CD8-positive, alpha-beta memory T cell (primary cell): Measurements from ENCODE around the gene ZC3HAV1L. TPM values are rescaled to one million over a fixed set of nuclear protein-coding genes. Genes with fewer than 3 reads are reported as not detected.
"Not testable (repeated sequence)": the region's sequence is repeated elsewhere in the genome, so short reads cannot be mapped to it uniquely, and the experiment has no call there.

Experiments
- CTCF ChIA-PET: fragments of 350-600 bp; sonication (Branson Sonifier 250); formaldehyde crosslinking; loops from one replicate; lab custom pipeline; 2021; ENCODE audit warnings: antibody characterized with exemption; lab: Charles Lee
- POLR2A ChIA-PET: fragments of 350-600 bp; sonication (Branson Sonifier 250); formaldehyde crosslinking; loops from one replicate; lab custom pipeline; 2021; ENCODE audit warnings: antibody characterized with exemption; lab: Charles Lee
- DNase-seq, 5 donors: peaks; one replicate each; pipeline versions ENCODE4 v3.0.0 to v3.0.0-alpha.2; 2020 to 2022; ENCODE audit warnings: mixed read lengths in 1 of 5
- H3K27ac ChIP-seq: one replicate; pipeline ENCODE4 v1.7.0; 2013; ENCODE audit warnings: low read depth, mild to moderate bottlenecking, low read length, moderate library complexity
- H3K27me3 ChIP-seq: 2 replicates; pipeline ENCODE4 v1.7.0; 2013; ENCODE audit warnings: low read length, mild to moderate bottlenecking; ENCODE audit not compliant: insufficient read depth, poor library complexity, severe bottlenecking
- H3K36me3 ChIP-seq: 2 replicates; pipeline ENCODE4 v1.7.0; 2013; ENCODE audit warnings: mild to moderate bottlenecking, low read length, moderate library complexity; ENCODE audit not compliant: insufficient read depth
- H3K4me1 ChIP-seq: 2 replicates; pipeline ENCODE4 v1.7.0; 2013; ENCODE audit warnings: mild to moderate bottlenecking, low read length, moderate library complexity; ENCODE audit not compliant: insufficient read depth
- H3K4me3 ChIP-seq: 2 replicates; pipeline ENCODE4 v1.7.0; 2013; ENCODE audit warnings: mild to moderate bottlenecking, low read length
- H3K9me3 ChIP-seq: 2 replicates; pipeline ENCODE4 v1.7.0; 2013; ENCODE audit warnings: mild to moderate bottlenecking, low read length
- H3K27ac Mint-ChIP-seq, 8 donors: one replicate each; pipeline ENCODE4 v1.8.0; 2020 to 2021; ENCODE audit warnings: mixed read lengths in 8 of 8, mild to moderate bottlenecking in 6 of 8, inconsistent platforms in 3 of 8, moderate library complexity in 3 of 8
- H3K27me3 Mint-ChIP-seq, 2 donors: one replicate each; pipeline ENCODE4 v1.8.0; 2020 to 2021; ENCODE audit warnings: mixed read lengths in 2 of 2, mild to moderate bottlenecking in 1 of 2, moderate library complexity in 1 of 2
- H3K36me3 Mint-ChIP-seq, 3 donors: one replicate each; pipeline ENCODE4 v1.8.0; 2020 to 2021; ENCODE audit warnings: mixed read lengths in 3 of 3, inconsistent platforms in 1 of 3, mild to moderate bottlenecking in 1 of 3
- H3K4me1 Mint-ChIP-seq, 3 donors: one replicate each; pipeline ENCODE4 v1.8.0; 2020 to 2021; ENCODE audit warnings: mixed read lengths in 3 of 3, inconsistent platforms in 1 of 3, mild to moderate bottlenecking in 1 of 3
- H3K4me3 Mint-ChIP-seq, 7 donors: one replicate each; pipeline ENCODE4 v1.8.0; 2020 to 2021; ENCODE audit warnings: mixed read lengths in 7 of 7, mild to moderate bottlenecking in 6 of 7, moderate library complexity in 4 of 7, inconsistent platforms in 2 of 7
- H3K9me3 Mint-ChIP-seq, 5 donors: one replicate each; pipeline ENCODE4 v1.8.0; 2020 to 2022; ENCODE audit warnings: mixed read lengths in 5 of 5, mild to moderate bottlenecking in 3 of 5, moderate library complexity in 2 of 5, inconsistent platforms in 1 of 5
- polyA plus RNA-seq: library from polyadenylated mRNA; unstranded; fragments of 300-500 nt; fragmentation: Illumina TruSeq; gene quantifications from one replicate; pipeline ENCODE4 v1.2.3, GENCODE V29; 2021
- total RNA-seq, 2 experiments: library from RNA; stranded (reverse); gene quantifications; one replicate each; pipeline ENCODE4 v1.2.3, GENCODE V29; 2021

The ZC3HAV1L gene
- total and polyA plus RNA-seq, 3 experiments from 2014 or later, result 1.1 to 13.6 (median 12.6) TPM

DNA sequence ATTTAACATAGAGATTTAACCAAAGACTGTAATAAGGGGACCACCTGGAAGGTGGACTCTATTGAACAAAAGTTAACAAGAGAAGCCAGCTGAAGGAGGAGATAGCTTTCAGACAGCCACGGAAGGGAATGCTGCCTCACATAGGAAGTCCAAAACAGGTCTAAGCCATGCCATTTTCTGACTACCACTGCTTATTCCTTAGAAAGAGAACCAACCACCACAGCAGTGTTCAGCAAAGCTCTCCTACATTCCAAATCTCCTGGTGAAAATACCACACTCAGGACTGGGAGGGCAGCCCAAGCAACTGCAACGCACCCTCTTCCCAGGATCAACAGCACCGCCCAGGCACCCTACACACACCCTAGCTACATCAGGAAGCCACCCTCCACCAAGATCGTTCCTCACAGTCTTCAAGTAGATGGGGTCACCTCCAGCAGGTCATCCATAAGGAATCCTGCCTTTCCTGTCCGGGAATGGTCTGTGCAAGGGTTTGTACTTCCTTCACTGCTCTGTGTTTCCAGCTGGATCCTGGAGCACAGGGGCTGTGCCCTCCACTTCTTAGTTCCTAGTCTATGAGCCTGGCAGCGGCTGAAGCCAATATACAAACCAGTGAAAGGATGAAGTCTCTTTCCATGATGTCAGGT is 57.2 kb downstream of the ZC3HAV1L start:
- DNase-seq, result no peak
- Histone ChIP-seq H3K27ac (no peak overlapping the region), H3K27me3 (peaks cover 26% of the 10 kb centered on the region), H3K4me3 (no peak overlapping the region), H3K36me3 (no peaks in the 10 kb centered on the region), H3K4me1 (peaks cover 5% of the 10 kb centered on the region), H3K9me3 (no peaks in the 10 kb centered on the region)
- Mint-ChIP-seq H3K27me3 (peaks cover 58 to 62% of the 10 kb centered on the region in 2 donors), H3K4me3 (peak overlapping the region in 2 of 7 donors; percentile 44 to 78), H3K4me1 (peaks cover 9 to 18% (median 10%) of the 10 kb centered on the region in 3 donors), H3K36me3 (peaks cover 0 to 4% (median 1%) of the 10 kb centered on the region in 3 donors), H3K9me3 (peaks cover 0 to 2% (median 0%) of the 10 kb centered on the region in 5 donors), H3K27ac (no peak overlapping the region)
- POLR2A ChIA-PET, result no interaction called here
- CTCF ChIA-PET, result interaction anchor here (1.0 kb wide), 1 partner anchor 93 kb away, joined by 4 read pairs; no protein-coding TSS in a partner anchor

DNA sequence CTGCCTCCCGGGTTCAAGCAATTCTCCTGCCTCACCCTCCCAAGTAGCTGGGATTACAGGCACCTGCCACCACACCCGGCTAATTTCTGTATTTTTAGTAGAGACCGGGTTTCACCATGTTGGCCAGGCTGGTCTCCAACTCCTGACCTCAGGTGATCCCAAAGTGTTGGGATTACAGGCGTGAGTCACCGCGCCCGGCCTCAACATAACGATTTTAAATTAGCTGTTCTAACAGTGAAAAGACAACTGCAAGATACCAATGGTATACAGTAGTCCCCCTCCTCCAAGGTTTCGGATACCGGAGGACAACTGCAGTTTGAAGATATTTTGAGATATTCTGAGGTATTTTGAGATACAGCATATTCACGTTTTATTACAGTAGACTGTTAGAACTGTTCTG is 59.7 kb downstream of the ZC3HAV1L start:
- H3K4me3 ChIP-seq, H3K36me3 ChIP-seq, H3K36me3 Mint-ChIP-seq, H3K4me3 Mint-ChIP-seq, POLR2A ChIA-PET, H3K27ac Mint-ChIP-seq, H3K9me3 Mint-ChIP-seq, H3K27ac ChIP-seq, H3K4me1 Mint-ChIP-seq, DNase-seq, H3K4me1 ChIP-seq, H3K9me3 ChIP-seq: not testable (repeated sequence)
- CTCF ChIA-PET, result interaction anchor here (1.3 kb wide), 1 partner anchor 41 kb away, joined by 4 read pairs; no protein-coding TSS in a partner anchor
- H3K27me3 Mint-ChIP-seq, result peaks cover 51 to 61% of the 10 kb centered on the region in 2 donors
- peaks cover 26% of the 10 kb centered on the region for H3K27me3 ChIP-seq

Other genes with a start within 250 kb of the ZC3HAV1L start
- gene TMEM213, start 238.0 kb downstream of the ZC3HAV1L start, total RNA-seq, result not detected
- gene TMEM213, start 238.0 kb downstream of the ZC3HAV1L start, polyA plus RNA-seq, result 0.05 TPM
- gene ATP6V0A4, start 237.8 kb downstream of the ZC3HAV1L start, total RNA-seq, result not detected
- gene ATP6V0A4, start 237.8 kb downstream of the ZC3HAV1L start, polyA plus RNA-seq, result not detected
- 1 to 10 TPM; 1.1 to 1.2 TPM for gene KIAA1549, start 54.7 kb downstream of the ZC3HAV1L start, total RNA-seq
- not detected for gene KIAA1549, start 54.7 kb downstream of the ZC3HAV1L start, polyA plus RNA-seq
- gene ZC3HAV1, start 73.7 kb upstream of the ZC3HAV1L start, total RNA-seq, result 10 to 100 TPM; 89.9 to 92.8 TPM
- gene ZC3HAV1, start 73.7 kb upstream of the ZC3HAV1L start, polyA plus RNA-seq, result 153 TPM
- 10 to 100 TPM; 13.0 to 13.6 TPM for gene UBN2, start 195.2 kb upstream of the ZC3HAV1L start, total RNA-seq
- 3.2 TPM for gene UBN2, start 195.2 kb upstream of the ZC3HAV1L start, polyA plus RNA-seq